Stimulated activated CD8-positive, alpha-beta memory T cell treated with anti-CD3 and anti-CD28 coated beads, Interleukin-7, amount 100 ng/mL, for 24 hours (primary cell): ENCODE results near the gene TCP1.
"Not testable (repeated sequence)": the region's sequence is repeated elsewhere in the genome, so short reads cannot be mapped to it uniquely, and the experiment has no call there.

ENCODE experiments used
- DNase-seq: peaks from one replicate; pipeline ENCODE4 v3.0.0-alpha.2; 2020; ENCODE audit warnings: low read depth

The TCP1 gene

GRCh38 chr6:159777240-159777904 is 12.0 kb downstream of the TCP1 start:
- no peak for DNase-seq

GRCh38 chr6:159772196-159772595 is 17.2 kb downstream of the TCP1 start:
- no peak for DNase-seq

GRCh38 chr6:159769470-159769869 is 19.9 kb downstream of the TCP1 start:
- DNase-seq: no peak

GRCh38 chr6:159766906-159767305 is 22.5 kb downstream of the TCP1 start:
- DNase-seq: no peak

GRCh38 chr6:159762681-159763293 is 26.6 kb downstream of the TCP1 start:
- DNase-seq: no peak

- DNase-seq: peak; percentile 77
Measured at GRCh38 chr6:159761873-159762680, 27.3 kb downstream of the TCP1 start, which contains the start of gene ACAT2. Gene ACAT2 (plus strand): TSS chr6:159762045. CDS start chr6:159762088, 43 bp downstream.

- DNase-seq: no peak
Measured at GRCh38 chr6:159761129-159761872, 28.1 kb downstream of the TCP1 start.

GRCh38 chr6:159760602-159761057 is 28.8 kb downstream of the TCP1 start:
- DNase-seq: no peak

- no peak for DNase-seq
Measured at GRCh38 chr6:159759645-159760044, 29.8 kb downstream of the TCP1 start.

- no peak for DNase-seq
Measured at GRCh38 chr6:159758031-159759001, 31.1 kb downstream of the TCP1 start.

- no peak for DNase-seq
Measured at GRCh38 chr6:159756508-159756907, 32.9 kb downstream of the TCP1 start.

GRCh38 chr6:159754959-159755914 is 34.2 kb downstream of the TCP1 start:
- DNase-seq: no peak

GRCh38 chr6:159754401-159754800 is 35.0 kb downstream of the TCP1 start:
- no peak for DNase-seq

GRCh38 chr6:159753081-159753872 is 36.1 kb downstream of the TCP1 start:
- no peak for DNase-seq

- no peak for DNase-seq
Measured at GRCh38 chr6:159751448-159751847, 38.0 kb downstream of the TCP1 start.

GRCh38 chr6:159748127-159748526 is 41.3 kb downstream of the TCP1 start:
- not testable (repeated sequence) for DNase-seq

GRCh38 chr6:159746759-159747158 is 42.6 kb downstream of the TCP1 start:
- no peak for DNase-seq

GRCh38 chr6:159745081-159745480 is 44.3 kb downstream of the TCP1 start:
- DNase-seq: no peak

GRCh38 chr6:159742165-159742564 is 47.2 kb downstream of the TCP1 start:
- no peak for DNase-seq
